OCI-LY7 (cell line): ENCODE results near the gene DOCK1. TPM values are rescaled to one million over a fixed set of nuclear protein-coding genes. Genes with fewer than 3 reads are reported as not detected.

Experiments
- BruUV-seq: library from RNA; stranded (reverse); fragments of 400-500 nt; replicated peaks from 2 replicates; lab custom pipeline; 2021; lab: Mats Ljungman, UMichigan
- CTCF ChIA-PET: fragments of 300-600 bp; sonication (Branson Sonifier 250); formaldehyde crosslinking; loops from one replicate; lab custom pipeline; 2022; ENCODE audit warnings: antibody characterized with exemption; ENCODE audit not compliant: unreplicated experiment; lab: Charles Lee
- POLR2A ChIA-PET: fragments of 300-600 bp; sonication (Branson Sonifier 250); formaldehyde crosslinking; loops from one replicate; lab custom pipeline; 2022; ENCODE audit warnings: antibody characterized with exemption; lab: Charles Lee
- DNase-seq: peaks from one replicate; pipeline ENCODE4 v3.0.0-alpha.2; 2015; ENCODE audit warnings: low spot score
- H2AFZ ChIP-seq: fragments of 200-600 bp; sonication (generic), shearing (Covaris generic); 2 replicates; pipeline ENCODE4 v1.6.1; 2014; ENCODE audit warnings: mild to moderate bottlenecking, antibody characterized with exemption, low read length, moderate library complexity
- H3K27ac ChIP-seq: fragments of 200-600 bp; sonication (generic); 2 replicates; pipeline ENCODE4 v1.5.1; 2014; ENCODE audit warnings: mixed run types, low read depth, mild to moderate bottlenecking, moderate library complexity, low read length, inconsistent platforms; ENCODE audit not compliant: poor library complexity, severe bottlenecking
- H3K36me3 ChIP-seq: fragments of 200-600 bp; sonication (generic); 2 replicates; pipeline ENCODE4 v1.6.1; 2014; ENCODE audit warnings: mild to moderate bottlenecking, antibody characterized with exemption, low read length, moderate library complexity, mixed read lengths; ENCODE audit not compliant: insufficient read depth
- H3K4me1 ChIP-seq: fragments of 200-600 bp; sonication (generic); 2 replicates; pipeline ENCODE4 v1.5.1; 2014; ENCODE audit warnings: mild to moderate bottlenecking, low read length; ENCODE audit not compliant: insufficient read depth, poor library complexity, severe bottlenecking
- H3K4me2 ChIP-seq: fragments of 200-600 bp; sonication (generic); 2 replicates; pipeline ENCODE4 v1.6.1; 2014; ENCODE audit warnings: mild to moderate bottlenecking, low read length
- H3K4me3 ChIP-seq: fragments of 200-600 bp; sonication (generic); 2 replicates; pipeline ENCODE4 v1.5.1; 2014; ENCODE audit warnings: mild to moderate bottlenecking, low read depth, low read length; ENCODE audit not compliant: poor library complexity, severe bottlenecking
- H3K79me2 ChIP-seq: fragments of 200-600 bp; sonication (generic); 2 replicates; pipeline ENCODE4 v1.6.1; 2016; ENCODE audit warnings: low read depth, mild to moderate bottlenecking, low read length, moderate library complexity, mixed read lengths; ENCODE audit not compliant: insufficient read depth
- H3K9me2 ChIP-seq: fragments of 200-600 bp; sonication (generic); 2 replicates; pipeline ENCODE4 v1.6.1; 2016; ENCODE audit warnings: mild to moderate bottlenecking, low read length, mixed read lengths; ENCODE audit not compliant: insufficient read depth
- H3K9me3 ChIP-seq: fragments of 200-600 bp; sonication (generic); 2 replicates; pipeline ENCODE4 v1.6.1; 2014; ENCODE audit warnings: mild to moderate bottlenecking, mixed run types, low read length, mixed read lengths
- H4K20me1 ChIP-seq: fragments of 200-600 bp; sonication (generic); 2 replicates; pipeline ENCODE4 v1.6.1; 2014; ENCODE audit warnings: mild to moderate bottlenecking, antibody characterized with exemption, low read length, moderate library complexity, mixed read lengths; ENCODE audit not compliant: insufficient read depth
- EZH2phosphoT487 ChIP-seq: fragments of 200-600 bp; sonication (generic); IDR thresholded peaks from 2 replicates; pipeline ENCODE4 v1.6.1; 2018; ENCODE audit warnings: low read depth, borderline replicate concordance, mild to moderate bottlenecking, mixed run types, antibody characterized with exemption, low read length, moderate library complexity, mixed read lengths
- intact Hi-C: fragments of 100-400 bp; cut with micrococcal nuclease; formaldehyde crosslinking; loops from one replicate; pipeline ENCODE4 v1.10.0; 2022; ENCODE audit not compliant: unreplicated experiment
- total RNA-seq, 2 experiments: library from RNA; depleted of rRNA in 1 of 2; stranded (reverse); fragments of >200 nt in 1 of 2; shearing (Covaris generic) in 1 of 2; gene quantifications; 2 replicates each; pipeline ENCODE4 v1.2.3, GENCODE V29; 2014 to 2022
- TF ChIP-seq, protein P1 (sequence below): fragments of 200-600 bp; sonication (generic); conservative IDR thresholded peaks from 2 replicates; pipeline ENCODE4 v1.5.1; 2014; ENCODE audit warnings: mild to moderate bottlenecking, antibody characterized with exemption, low read length, moderate library complexity, mixed read lengths

DOCK1 gene
- total RNA-seq, 2 experiments from 2014 or later: not detected

DNA sequence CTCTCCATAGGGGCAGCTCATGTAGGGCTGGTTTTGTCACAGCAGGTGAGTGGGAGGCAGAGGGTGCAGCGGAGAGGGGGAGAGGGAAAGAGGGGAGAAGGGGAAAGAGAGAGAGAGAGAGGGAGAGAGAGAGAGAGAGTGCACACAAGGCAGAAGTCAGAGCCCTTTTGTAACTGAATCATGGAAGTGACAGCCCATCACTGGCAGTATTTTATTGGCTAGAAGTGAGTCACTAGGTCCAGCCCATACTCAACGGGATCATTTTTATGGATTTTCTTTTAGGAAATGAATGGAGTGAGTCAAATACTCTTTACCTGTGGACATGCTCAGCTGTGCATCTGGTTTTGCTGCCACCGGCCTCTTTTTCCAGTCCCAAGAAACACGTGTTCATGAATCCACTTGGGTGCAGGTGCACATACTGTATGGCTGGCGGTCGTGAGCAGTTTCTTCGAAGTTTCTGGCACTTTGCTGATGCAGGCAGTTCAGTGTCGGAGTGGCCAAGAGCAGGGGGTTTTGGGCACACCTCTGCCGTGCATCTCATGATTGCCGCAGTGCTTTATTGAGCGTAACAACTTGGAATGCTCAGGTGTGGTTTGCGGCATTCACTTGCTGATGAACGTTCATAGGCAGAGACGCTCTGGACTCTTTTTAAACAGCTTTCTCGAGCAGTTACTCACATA is 40.3 kb downstream of the DOCK1 start:
- H3K4me2 ChIP-seq: no peak overlapping the region
- H2AFZ ChIP-seq: no peak overlapping the region
- no TSS peak for BruUV-seq
- no peaks in the 10 kb centered on the region for H4K20me1 ChIP-seq
- no peak for DNase-seq
- ChIA-PET POLR2A (no interaction called here), CTCF (no interaction called here)
- intact Hi-C loops: no loop called here
- no peaks in the 10 kb centered on the region for H3K36me3 ChIP-seq
- H3K9me3 ChIP-seq: peaks cover 22% of the 10 kb centered on the region; the same call in 1 of the 2 replicates
- no peak overlapping the region for H3K27ac ChIP-seq
- H3K79me2 ChIP-seq: no peaks in the 10 kb centered on the region
- H3K9me2 ChIP-seq: no peaks in the 10 kb centered on the region
- H3K4me3 ChIP-seq: no peak overlapping the region
- no peak for TF ChIP-seq EZH2phosphoT487
- TF ChIP-seq, protein P1, sequence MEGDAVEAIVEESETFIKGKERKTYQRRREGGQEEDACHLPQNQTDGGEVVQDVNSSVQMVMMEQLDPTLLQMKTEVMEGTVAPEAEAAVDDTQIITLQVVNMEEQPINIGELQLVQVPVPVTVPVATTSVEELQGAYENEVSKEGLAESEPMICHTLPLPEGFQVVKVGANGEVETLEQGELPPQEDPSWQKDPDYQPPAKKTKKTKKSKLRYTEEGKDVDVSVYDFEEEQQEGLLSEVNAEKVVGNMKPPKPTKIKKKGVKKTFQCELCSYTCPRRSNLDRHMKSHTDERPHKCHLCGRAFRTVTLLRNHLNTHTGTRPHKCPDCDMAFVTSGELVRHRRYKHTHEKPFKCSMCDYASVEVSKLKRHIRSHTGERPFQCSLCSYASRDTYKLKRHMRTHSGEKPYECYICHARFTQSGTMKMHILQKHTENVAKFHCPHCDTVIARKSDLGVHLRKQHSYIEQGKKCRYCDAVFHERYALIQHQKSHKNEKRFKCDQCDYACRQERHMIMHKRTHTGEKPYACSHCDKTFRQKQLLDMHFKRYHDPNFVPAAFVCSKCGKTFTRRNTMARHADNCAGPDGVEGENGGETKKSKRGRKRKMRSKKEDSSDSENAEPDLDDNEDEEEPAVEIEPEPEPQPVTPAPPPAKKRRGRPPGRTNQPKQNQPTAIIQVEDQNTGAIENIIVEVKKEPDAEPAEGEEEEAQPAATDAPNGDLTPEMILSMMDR: no peak
- H3K4me1 ChIP-seq: no peaks in the 10 kb centered on the region

GRCh38 chr10:126946746-126947145 is 41.5 kb downstream of the DOCK1 start:
- Histone ChIP-seq H3K4me2 (no peak overlapping the region), H3K4me3 (no peak overlapping the region), H3K36me3 (no peaks in the 10 kb centered on the region), H3K79me2 (no peaks in the 10 kb centered on the region), H3K27ac (no peak overlapping the region), H3K9me3 (peaks cover 34% of the 10 kb centered on the region), H2AFZ (no peak overlapping the region), H4K20me1 (no peaks in the 10 kb centered on the region), H3K4me1 (no peaks in the 10 kb centered on the region), H3K9me2 (no peaks in the 10 kb centered on the region)
- intact Hi-C loops: no loop called here
- DNase-seq: no peak
- TF ChIP-seq, protein P1: no peak
- no peak for TF ChIP-seq EZH2phosphoT487
- ChIA-PET CTCF (no interaction called here), POLR2A (no interaction called here)
- BruUV-seq: no TSS peak

DNA sequence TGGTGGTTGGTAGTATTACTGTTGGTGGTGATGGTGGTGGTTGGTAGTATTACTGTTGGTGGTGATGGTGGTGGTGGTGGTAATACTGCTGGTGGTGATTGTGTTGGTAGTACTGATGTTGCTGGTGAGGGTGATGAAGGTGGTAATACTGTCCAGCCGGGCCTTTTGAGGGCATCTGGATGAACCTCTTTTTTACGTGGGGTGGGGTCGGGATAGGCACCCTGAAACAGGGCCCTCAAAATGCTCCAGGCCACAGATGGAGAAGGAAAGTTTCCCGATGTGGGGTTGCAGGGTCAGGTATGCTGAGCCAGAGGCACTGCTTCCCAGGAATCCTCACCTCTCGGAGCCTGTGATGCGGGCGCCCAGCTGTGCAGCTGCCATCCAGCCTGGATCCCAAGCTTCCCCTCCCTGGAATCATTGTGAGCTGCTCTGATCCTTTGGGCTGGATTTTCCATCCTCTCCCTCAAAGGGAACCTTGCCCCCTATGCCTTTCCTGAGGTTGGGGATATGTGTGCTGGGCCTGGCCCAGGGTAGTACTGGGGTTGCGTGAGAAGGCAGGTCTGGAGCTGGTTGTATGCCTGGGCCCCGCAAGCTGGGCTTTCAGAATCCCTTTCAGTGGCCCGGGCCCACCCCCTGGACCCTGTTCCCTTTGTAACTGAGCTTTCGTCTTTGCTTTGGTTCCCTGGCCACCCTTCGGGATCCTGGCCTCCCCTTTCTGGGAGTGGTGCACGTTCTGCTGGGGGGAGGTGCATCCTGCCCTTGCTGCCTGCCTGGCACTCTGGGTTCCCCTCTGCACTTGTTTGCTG is 43.3 kb downstream of the DOCK1 start:
- Histone ChIP-seq H3K9me2 (no peaks in the 10 kb centered on the region), H3K36me3 (no peaks in the 10 kb centered on the region), H3K27ac (no peak overlapping the region), H3K9me3 (peaks cover 49% of the 10 kb centered on the region), H3K4me2 (no peak overlapping the region), H3K4me1 (no peaks in the 10 kb centered on the region), H2AFZ (no peak overlapping the region), H3K79me2 (no peaks in the 10 kb centered on the region), H3K4me3 (no peak overlapping the region), H4K20me1 (no peaks in the 10 kb centered on the region)
- TF ChIP-seq, protein P1: no peak
- no peak for TF ChIP-seq EZH2phosphoT487
- no TSS peak for BruUV-seq
- ChIA-PET POLR2A (no interaction called here), CTCF (no interaction called here)
- DNase-seq: no peak
- intact Hi-C loops: no loop called here
